ENCODE results near the gene FGF18. TPM values are rescaled to one million over a fixed set of nuclear protein-coding genes. Genes with fewer than 3 reads are reported as not detected.

The FGF18 gene
- total and polyA plus RNA-seq, 9 of the 15 experiments (the other 6 are each of a cell fraction or from before 2014, with no cell fraction given): 0.05 to 0.18 (median 0.11) TPM; not detected in 6

GRCh38 chr5:171455522-171455921 lies 36.1 kb downstream of the FGF18 start:
- H3K9me1 ChIP-seq (ENCODE audit: control insufficient read depth, insufficient read depth, low read length): no peaks in the 10 kb centered on the region
- no peaks in the 10 kb centered on the region for H3K79me2 ChIP-seq (ENCODE audit: control insufficient read depth, insufficient read depth, low read length)
- no peaks in the 10 kb centered on the region for H4K20me1 ChIP-seq (replicated peaks; ENCODE audit: control insufficient read depth, insufficient read depth, low read length)
- no peak for FAIRE-seq
- no peak overlapping the region for H3K4me3 ChIP-seq
- TF ChIP-seq NFYB (IDR thresholded peaks at IDR 0.05; ENCODE audit: extremely low read depth, insufficient read length) (peak; percentile 48), PHTF2 (CRISPR knock-in tag; IDR thresholded peaks at IDR 0.05) (no peak), USF1 (CRISPR knock-in tag; IDR thresholded peaks at IDR 0.05) (peak; percentile 24; the same call in 1 of the 2 replicates)
- ChIA-PET POLR2A (no interaction called here), CTCF (ENCODE audit: low intra/inter-chr PET ratio) (no interaction called here)
- H3K9ac ChIP-seq (ENCODE audit: insufficient read depth in 1 of 2, low read depth in 2 of 2, low read length in 2 of 2): no peak overlapping the region
- 0% methylated on average over 2 of the region's 2 CpGs for WGBS (ENCODE audit: insufficient coverage, low coverage, missing lambda C conversion rate)
- H3K27me3 ChIP-seq (ENCODE audit: control insufficient read depth in 2 of 2, insufficient read depth in 2 of 2, low read length in 2 of 2): peaks cover 29 to 75% of the 10 kb centered on the region in 2 experiments
- H2AFZ ChIP-seq (ENCODE audit: low read depth, low read length): no peak overlapping the region
- DNase-seq (ENCODE audit: extremely low read depth in 1 of 4, low spot score in 3 of 4): peak in 1 of 4 experiments; percentile 32
- H3K36me3 ChIP-seq (ENCODE audit: control insufficient read depth, insufficient read depth, low read length): no peaks in the 10 kb centered on the region
- BruUV-seq (replicated peaks): no TSS peak
- no peaks in the 10 kb centered on the region for H3K9me3 ChIP-seq (replicated peaks; ENCODE audit: control insufficient read depth, insufficient read depth, low read depth, low read length)
- H3K27ac ChIP-seq (ENCODE audit: extremely low read depth, low read depth, low read length): no peak overlapping the region
- intact Hi-C loops (cut with micrococcal nuclease): no loop called here
- in situ Hi-C loops (cut with MboI): no loop called here
- 0 out of 3 replicates have a peak, but pooled peaks have one; percentile 17 for ATAC-seq
- H3K4me2 ChIP-seq (ENCODE audit: insufficient read depth, low read length): no peak overlapping the region
- peaks cover 0 to 7% of the 10 kb centered on the region in 2 experiments; a peak in 2 of 5 replicates for H3K4me1 ChIP-seq (replicated peaks in 1 of 2; ENCODE audit: control insufficient read depth in 2 of 2, insufficient read depth in 2 of 2, low read length in 2 of 2)

- Histone ChIP-seq H3K4me2 (ENCODE audit: insufficient read depth, low read length) (no peak overlapping the region), H3K9ac (ENCODE audit: insufficient read depth in 1 of 2, low read depth in 2 of 2, low read length in 2 of 2) (no peak overlapping the region), H3K4me3 (no peak overlapping the region), H3K79me2 (ENCODE audit: control insufficient read depth, insufficient read depth, low read length) (no peaks in the 10 kb centered on the region), H3K36me3 (ENCODE audit: control insufficient read depth, insufficient read depth, low read length) (no peaks in the 10 kb centered on the region), H3K9me1 (ENCODE audit: control insufficient read depth, insufficient read depth, low read length) (no peaks in the 10 kb centered on the region), H3K27ac (ENCODE audit: extremely low read depth, low read depth, low read length) (no peak overlapping the region), H3K27me3 (ENCODE audit: control insufficient read depth in 2 of 2, insufficient read depth in 2 of 2, low read length in 2 of 2) (peaks cover 29 to 68% of the 10 kb centered on the region in 2 experiments), H2AFZ (ENCODE audit: low read depth, low read length) (no peak overlapping the region), H3K4me1 (replicated peaks in 1 of 2; ENCODE audit: control insufficient read depth in 2 of 2, insufficient read depth in 2 of 2, low read length in 2 of 2) (0 out of 5 replicates have a peak, but pooled peaks cover 0 to under 1% of the 10 kb centered on the region in 2 experiments), H3K9me3 (replicated peaks; ENCODE audit: control insufficient read depth, insufficient read depth, low read depth, low read length) (no peaks in the 10 kb centered on the region), H4K20me1 (replicated peaks; ENCODE audit: control insufficient read depth, insufficient read depth, low read length) (no peaks in the 10 kb centered on the region)
- FAIRE-seq (no peak), DNase-seq (ENCODE audit: extremely low read depth in 1 of 4, low spot score in 3 of 4) (peak in 3 of 4 experiments; percentile 30 to 50 (median 49)), ATAC-seq (no peak)
- ChIA-PET POLR2A (no interaction called here), CTCF (ENCODE audit: low intra/inter-chr PET ratio) (no interaction called here)
- in situ Hi-C loops (cut with MboI): no loop called here
- intact Hi-C loops (cut with micrococcal nuclease): no loop called here
- WGBS (ENCODE audit: insufficient coverage, low coverage, missing lambda C conversion rate): 18% methylated on average over 25 of the region's 25 CpGs
- BruUV-seq (replicated peaks): no TSS peak
- TF ChIP-seq USF1 (CRISPR knock-in tag; IDR thresholded peaks at IDR 0.05) (peak; percentile 41), PRDM10 (IDR thresholded peaks at IDR 0.05; ENCODE audit: partially characterized antibody) (no peak), THAP12 (CRISPR knock-in tag; IDR thresholded peaks at IDR 0.05) (no peak), ZNF24 (IDR thresholded peaks at IDR 0.05) (peak; percentile 89)
These were observed 37.9 kb downstream of the FGF18 start for GRCh38 chr5:171457208-171457981.
